Kidney glomerular epithelial cell (primary cell): ENCODE data around the gene NDOR1.
"Not testable (repeated sequence)": the region's sequence is repeated elsewhere in the genome, so short reads cannot be mapped to it uniquely, and the experiment has no call there.

Experiments used
- DNase-seq: peaks from one replicate; lab custom pipeline; 2025; lab: John Stamatoyannopoulos, UW

NDOR1 gene

DNA sequence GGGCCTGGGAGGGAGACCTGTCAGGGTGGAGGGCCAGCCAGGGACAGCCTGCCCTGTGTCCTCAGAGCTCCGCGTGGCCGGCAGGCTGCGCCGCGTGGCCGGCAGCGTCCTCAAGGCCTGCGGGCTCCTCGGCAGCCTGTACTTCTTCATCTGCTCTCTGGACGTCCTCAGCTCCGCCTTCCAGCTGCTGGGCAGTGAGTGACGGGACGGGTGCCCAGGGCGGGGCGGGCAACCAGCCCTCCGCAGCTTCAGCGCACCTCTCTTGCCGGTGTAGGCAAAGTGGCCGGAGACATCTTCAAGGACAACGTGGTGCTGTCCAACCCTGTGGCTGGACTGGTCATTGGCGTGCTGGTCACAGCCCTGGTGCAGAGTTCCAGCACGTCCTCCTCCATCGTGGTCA is 27.0 kb downstream of the NDOR1 start:
- no peak for DNase-seq

DNA sequence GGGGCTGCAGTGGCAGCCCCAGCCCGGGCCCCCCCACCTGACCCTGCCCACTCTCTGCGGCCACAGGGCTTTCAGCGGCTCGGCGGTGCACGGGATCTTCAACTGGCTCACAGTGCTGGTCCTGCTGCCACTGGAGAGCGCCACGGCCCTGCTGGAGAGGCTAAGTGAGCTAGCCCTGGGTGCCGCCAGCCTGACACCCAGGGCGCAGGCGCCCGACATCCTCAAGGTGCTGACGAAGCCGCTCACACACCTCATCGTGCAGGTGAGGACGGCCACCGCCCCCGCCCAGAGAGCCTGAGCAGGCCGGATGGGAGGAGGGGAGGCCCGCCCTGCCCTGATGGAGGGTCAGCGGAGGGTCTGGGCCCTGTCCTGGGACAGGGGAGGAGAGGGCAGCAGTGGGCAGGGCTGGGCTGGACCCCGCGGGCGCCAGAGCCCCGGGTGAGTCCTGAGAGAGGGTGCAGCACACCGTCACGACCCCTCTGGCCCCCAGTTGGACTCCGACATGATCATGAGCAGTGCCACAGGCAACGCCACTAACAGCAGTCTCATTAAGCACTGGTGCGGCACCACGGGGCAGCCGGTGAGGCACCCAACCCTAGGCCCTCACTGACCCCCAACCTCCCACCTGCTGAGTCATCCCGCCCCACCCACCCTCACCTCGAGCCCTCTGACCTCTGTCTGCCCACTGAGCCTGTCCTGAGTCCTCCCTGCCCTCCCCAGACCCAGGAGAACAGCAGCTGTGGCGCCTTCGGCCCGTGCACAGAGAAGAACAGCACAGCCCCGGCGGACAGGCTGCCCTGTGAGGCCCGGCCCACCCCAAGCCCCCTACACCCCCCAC is 27.9 kb downstream of the NDOR1 start:
- no peak for DNase-seq

GRCh38 chr9:137234055-137234697 is 28.7 kb downstream of the NDOR1 start:
- DNase-seq: no peak

DNA sequence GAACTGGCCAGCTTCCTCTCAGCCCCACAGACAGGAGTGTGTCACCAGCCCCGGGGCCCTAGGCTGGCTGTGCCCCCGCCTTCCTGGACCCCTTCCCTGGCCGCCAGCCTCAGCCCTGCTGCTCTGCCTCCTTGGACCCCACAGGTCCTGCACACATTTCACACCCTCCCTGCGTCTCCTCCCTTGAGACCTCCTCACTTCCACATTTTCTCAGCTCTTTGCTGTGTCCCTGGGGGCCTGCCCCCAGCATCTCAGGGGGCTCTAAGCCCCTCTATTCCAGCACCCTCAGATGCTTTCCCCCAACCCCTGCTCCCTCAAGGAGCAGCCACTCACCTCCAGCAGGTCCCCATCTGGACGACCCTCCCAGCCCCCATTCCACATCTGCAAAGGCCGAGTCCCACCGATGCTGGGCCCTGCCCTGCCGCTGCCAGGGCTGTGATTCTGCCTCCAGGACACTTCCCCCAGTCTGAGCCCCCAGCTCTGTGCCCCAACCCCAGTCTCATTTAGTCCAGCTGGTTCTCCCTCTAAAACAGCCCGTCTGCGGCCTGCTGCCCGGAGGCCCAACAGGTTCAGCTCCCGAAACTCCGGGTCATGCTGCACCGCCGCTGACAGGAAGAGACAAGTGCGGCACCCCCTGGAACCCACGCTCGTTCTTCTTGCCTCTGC is 29.4 kb downstream of the NDOR1 start:
- no peak for DNase-seq

- DNase-seq: no peak
Observed at GRCh38 chr9:137235424-137236237, 30.1 kb downstream of the NDOR1 start.

GRCh38 chr9:137236238-137236935 is 30.9 kb downstream of the NDOR1 start:
- peak; percentile 49 for DNase-seq

DNA sequence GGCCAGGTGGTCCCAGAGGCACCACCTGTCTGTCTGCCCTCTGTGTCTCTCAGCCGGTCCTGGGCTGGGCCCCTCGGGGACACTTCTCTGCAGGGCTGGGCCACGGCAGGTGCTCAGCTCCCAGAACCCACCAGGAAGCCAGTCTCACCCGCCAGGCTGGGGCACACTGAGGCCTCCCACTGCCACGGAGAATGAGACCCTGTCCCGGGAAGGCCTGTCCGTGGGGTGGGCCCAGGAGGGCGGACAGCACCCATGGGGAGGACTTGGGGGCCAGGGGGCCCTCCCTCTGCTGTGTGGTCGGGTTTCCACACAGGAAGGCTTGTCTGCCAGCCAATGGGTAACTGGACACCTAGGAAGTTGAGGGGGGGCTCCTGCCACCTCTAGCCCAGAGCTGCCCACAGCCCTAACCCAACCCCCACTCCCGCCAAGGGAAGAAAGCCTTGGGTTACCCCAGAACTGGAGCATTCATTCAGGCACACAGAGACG is 31.5 kb downstream of the NDOR1 start:
- DNase-seq: no peak

- DNase-seq: no peak
Observed at GRCh38 chr9:137237759-137238726, 32.5 kb downstream of the NDOR1 start.

DNA sequence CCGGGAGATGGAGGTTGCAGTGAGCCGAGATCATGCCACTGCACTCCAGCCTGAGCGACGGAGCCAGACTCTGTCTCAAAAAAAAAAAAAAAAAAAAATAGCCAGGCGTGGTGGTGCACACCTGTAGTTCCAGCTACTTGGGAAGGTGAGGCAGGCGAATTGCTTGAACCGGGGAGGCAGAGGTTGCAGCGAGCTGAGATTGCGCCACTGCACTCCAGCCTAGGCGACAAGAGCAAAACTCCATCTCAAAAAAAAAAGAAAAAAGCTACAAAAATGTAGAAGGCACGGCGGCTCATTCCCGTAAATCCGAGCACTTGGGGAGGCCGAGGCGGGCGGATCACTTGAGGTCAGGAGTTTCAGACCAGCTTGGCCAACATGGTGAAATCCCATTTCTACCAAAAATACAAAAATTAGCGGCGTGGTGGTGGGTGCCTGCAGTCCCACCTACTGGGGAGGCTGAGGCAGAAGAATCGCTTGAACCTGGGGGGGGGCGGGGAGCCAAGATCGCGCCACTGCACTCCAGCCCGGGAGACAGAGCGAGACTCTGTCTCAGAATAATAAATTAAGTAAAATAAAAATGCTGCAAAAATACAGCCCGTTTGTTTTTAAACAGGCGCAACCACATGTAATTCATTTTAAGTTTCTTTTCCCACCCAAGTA is 34.2 kb downstream of the NDOR1 start:
- DNase-seq: not testable (repeated sequence)

DNA sequence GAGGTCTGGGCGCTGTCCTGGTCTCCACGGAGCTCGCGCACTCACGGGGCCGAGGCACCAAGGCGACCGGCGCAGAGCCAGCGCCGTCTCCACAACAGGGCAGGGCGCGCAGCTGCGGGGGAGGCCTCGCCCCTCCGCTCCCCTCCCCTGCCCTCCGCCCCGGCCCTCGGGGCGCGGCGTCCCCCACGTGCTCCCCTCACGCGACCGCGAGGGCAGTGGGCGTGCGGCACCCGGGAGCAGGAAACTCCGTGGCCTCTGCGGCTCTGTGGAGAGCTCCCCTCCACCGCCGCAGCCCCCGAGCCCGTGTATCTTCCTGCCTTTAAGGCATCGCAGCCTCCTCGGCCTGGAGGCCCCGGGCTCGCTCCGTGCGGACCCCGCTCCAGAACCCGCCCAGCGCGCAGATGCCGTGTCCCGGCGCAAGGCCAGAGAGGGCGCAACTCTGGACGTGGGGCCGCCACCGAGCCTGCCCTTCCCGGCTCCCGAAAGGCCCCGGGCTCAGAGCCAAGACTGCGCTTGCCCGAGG is 34.9 kb downstream of the NDOR1 start:
- DNase-seq: peak; percentile 41

- DNase-seq: peak; percentile 100
Observed at GRCh38 chr9:137240841-137241489, 35.5 kb downstream of the NDOR1 start, which contains the start of gene TUBB4B. Gene TUBB4B (plus strand): TSS chr9:137241287. CDS start chr9:137241361, 74 bp downstream.

- DNase-seq: no peak
Observed at GRCh38 chr9:137241490-137242268, 36.2 kb downstream of the NDOR1 start.

DNA sequence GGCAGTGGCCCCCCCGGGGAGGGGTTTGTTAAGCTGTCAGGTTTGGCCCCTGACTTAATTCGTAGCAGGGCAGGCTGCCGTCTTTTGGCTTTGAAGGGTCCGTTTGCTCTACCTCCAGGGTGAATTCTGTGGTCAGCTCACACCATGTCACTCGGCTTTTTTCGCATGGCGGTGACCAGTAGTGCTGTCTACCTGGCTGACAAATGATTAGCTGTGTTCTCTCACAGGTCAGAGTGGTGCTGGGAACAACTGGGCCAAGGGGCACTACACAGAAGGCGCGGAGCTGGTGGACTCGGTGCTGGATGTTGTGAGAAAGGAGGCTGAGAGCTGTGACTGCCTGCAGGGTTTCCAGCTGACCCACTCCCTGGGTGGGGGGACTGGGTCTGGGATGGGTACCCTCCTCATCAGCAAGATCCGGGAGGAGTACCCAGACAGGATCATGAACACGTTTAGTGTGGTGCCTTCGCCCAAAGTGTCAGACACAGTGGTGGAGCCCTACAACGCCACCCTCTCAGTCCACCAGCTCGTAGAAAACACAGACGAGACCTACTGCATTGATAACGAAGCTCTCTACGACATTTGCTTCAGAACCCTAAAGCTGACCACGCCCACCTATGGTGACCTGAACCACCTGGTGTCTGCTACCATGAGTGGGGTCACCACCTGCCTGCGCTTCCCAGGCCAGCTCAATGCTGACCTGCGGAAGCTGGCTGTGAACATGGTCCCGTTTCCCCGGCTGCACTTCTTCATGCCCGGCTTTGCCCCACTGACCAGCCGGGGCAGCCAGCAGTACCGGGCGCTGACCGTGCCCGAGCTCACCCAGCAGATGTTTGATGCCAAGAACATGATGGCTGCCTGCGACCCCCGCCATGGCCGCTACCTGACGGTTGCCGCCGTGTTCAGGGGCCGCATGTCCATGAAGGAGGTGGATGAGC is 37.0 kb downstream of the NDOR1 start:
- DNase-seq: no peak

DNA sequence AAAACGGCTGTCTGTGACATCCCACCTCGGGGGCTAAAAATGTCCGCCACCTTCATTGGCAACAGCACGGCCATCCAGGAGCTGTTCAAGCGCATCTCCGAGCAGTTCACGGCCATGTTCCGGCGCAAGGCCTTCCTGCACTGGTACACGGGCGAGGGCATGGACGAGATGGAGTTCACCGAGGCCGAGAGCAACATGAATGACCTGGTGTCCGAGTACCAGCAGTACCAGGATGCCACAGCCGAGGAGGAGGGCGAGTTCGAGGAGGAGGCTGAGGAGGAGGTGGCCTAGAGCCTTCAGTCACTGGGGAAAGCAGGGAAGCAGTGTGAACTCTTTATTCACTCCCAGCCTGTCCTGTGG is 37.7 kb downstream of the NDOR1 start:
- DNase-seq: not testable (repeated sequence)

DNA sequence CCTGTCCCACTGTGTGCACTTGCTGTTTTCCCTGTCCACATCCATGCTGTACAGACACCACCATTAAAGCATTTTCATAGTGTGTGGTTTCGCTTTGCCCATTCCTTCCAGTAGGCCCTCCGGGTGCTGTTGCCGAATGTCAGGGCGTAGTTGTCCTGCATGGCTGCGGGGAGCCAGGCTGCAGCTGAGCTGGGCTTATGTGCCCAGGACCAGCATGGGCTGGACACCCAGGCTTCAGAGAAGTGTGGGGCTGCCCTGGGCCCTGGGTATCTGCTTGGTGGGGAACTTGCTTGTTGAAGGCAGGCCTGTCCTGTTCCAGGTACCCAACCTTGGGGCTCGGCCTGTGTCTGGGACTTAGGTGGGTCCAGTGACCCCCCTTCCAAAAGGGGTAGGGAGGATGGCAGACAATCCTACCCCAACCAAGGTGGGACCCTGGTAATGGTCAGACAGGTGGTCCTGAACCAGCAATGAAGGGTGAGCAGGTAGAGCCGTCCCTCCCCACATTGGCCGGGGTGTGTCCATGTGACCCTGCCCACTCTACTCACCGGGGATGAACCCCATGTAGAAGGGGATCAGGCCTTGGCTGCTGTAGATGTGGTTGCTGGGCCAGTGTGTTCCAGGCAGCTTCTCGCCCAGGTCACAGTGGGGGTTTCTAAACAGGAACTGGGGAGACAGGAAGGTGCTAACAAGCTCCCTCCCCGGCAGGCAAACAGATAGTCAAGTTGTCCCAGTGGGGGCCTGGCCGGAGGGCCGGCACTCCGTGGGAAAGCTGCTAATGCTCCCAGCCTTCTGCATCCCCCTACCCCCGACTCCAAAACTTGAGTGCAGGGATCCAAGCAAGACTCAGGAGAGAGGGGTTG is 38.4 kb downstream of the NDOR1 start:
- DNase-seq: no peak
